ENCODE results near the gene HILPDA.
A peak's percentile ranks its signal among the peaks of the same experiment; 100 is the strongest.

Gene HILPDA, protein sequence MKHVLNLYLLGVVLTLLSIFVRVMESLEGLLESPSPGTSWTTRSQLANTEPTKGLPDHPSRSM

DNA sequence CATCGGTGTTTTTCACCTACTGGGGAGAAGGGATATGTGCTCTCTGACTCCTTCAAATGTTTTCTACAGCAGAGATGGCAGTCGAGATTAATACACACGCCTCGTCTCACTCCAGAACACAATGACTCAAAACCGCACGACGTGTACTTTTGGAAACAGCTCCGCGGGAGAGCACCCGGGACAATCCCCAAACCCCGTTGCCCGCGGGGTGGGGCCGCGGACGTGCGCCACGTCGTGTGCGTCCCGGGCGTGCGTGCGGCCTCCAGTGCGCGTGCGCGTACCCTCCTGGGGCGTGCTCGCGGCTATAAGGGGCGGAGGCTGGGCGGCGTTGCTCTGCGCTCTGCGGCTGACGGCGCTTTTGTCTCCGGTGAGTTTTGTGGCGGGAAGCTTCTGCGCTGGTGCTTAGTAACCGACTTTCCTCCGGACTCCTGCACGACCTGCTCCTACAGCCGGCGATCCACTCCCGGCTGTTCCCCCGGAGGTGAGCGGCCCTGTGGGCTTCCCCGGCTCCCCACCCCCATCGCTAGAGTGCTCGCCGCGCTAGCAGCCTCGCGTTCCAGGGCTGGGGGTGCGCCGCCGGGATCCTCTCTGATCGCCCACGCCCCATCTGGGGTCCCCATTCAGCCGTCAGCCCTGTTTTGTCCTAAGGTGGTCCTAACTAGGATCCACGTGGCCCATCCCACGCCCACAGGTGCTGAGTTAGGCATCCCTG, at the start of gene HILPDA:
Gene HILPDA, plus strand, starts transcription at position 336 of the 712 bp plus-strand sequence. CDS start 1,391 bp downstream, outside the sequence.
- peak; percentile 89 to 95 (median 92) for DNase-seq (ENCODE audit: low read depth in 2 of 3, low spot score in 1 of 3)

DNA sequence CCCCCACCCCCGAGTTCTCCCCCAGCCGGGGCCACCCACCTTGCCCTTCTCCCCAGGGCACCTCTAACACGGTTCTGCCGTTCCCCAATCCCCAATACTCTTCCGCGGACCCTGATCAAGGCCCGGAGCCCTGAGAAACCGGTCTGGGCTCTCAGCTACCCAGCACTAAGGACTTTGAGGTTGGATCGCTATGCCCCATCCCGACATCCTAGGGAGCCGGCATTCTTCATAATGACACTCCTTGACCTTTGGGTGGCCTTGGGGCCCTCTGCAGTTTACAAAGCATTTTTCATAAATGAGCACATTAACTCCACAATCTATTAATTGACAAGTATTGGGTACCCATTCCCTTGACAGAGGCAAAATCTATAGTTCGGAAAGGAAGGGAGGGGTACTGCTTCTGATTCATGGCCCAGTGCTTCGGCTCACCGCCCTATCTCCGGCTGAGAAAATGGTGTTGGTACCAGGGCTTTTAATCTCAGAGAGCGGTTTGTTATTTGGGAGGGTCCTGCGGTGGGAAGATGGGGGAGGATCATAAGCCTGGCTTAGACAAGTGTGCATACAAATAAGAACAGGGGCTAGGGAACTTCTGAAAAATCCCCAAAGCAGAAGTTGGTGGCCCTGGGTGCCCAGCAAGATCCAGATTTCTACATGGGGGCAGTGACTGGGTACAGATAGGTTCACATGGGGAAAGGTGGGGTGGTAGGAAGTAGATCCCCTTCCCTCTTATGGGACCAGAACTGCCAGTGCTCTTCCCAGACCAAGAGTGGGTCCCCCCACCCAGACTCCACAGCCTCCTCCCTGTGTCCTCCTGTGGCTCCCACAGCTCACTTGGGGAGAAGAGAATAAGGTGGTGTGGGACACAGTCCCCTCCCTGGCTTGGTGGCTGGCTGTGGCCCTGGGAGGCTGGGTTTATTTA, 49.1 kb upstream of the HILPDA start:
- no peak for DNase-seq (ENCODE audit: low read depth in 2 of 3, low spot score in 1 of 3)

DNA sequence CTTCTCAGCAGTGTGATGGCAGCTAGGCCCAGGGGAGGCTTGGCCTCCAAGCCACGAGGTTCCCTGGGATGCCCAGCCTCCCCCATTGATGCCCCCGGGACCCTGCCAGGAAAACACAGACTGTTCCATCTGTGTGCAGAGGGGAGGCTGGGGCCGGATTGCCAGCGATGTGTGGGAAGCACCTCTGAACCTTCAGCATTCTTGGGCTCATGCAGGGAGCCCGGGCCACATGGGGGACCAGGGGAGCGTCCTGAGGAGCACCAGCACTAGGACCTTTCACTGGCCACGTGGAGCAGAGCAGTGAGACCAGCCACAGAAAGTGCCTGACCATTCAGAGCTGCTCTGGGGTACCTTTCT, 48.5 kb upstream of the HILPDA start:
- DNase-seq (ENCODE audit: low read depth in 2 of 3, low spot score in 1 of 3): no peak

DNA sequence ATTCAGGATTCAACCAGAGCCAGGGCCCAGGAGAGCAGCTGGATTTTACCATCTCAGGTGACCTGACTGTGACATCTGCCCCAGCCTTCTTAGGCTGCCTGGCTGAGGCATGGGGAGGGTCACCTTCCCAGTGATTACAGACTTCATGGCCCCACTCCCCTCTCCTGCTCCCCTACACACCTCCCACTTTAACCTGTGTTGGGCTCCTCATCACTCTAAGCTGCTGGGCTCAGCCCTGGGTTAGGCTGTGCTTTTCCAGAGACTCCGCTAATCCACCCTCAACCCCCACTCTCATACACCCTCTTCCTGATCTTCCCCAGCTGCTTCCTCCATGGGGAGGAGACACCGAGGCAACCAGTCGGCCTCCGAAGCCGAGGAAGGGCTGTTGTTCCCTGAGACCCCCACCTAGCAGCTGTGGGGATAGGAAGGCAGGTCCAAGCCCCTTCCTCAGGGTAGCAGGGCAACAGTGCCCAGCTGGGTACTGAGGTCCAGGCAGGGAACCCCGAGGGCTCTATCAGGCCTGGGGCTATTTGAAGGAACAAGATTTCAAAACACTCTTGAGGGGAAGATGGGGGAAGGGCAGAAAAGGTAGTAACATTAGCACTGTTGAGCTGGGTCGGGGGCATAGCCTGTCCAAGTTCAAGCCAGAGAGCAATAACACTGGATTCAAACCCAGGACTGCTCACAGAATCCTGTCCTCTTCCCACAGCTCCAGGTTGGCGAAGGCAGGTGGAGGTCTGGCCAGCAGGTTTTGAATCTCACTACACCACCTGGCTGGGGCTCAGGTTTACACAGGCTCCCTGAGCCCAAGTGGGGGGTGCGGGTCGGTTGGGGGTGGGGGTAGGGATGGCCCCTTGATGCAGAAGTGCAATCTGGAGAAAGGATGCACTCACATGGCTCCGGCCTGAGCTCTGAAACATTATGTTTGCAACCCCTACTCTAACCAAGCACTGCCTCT, 47.6 kb upstream of the HILPDA start:
- DNase-seq (ENCODE audit: low read depth in 2 of 3, low spot score in 1 of 3): no peak

GRCh38 chr7:128408709-128409595, 46.7 kb upstream of the HILPDA start:
- DNase-seq (ENCODE audit: low read depth in 2 of 3, low spot score in 1 of 3): no peak

DNA sequence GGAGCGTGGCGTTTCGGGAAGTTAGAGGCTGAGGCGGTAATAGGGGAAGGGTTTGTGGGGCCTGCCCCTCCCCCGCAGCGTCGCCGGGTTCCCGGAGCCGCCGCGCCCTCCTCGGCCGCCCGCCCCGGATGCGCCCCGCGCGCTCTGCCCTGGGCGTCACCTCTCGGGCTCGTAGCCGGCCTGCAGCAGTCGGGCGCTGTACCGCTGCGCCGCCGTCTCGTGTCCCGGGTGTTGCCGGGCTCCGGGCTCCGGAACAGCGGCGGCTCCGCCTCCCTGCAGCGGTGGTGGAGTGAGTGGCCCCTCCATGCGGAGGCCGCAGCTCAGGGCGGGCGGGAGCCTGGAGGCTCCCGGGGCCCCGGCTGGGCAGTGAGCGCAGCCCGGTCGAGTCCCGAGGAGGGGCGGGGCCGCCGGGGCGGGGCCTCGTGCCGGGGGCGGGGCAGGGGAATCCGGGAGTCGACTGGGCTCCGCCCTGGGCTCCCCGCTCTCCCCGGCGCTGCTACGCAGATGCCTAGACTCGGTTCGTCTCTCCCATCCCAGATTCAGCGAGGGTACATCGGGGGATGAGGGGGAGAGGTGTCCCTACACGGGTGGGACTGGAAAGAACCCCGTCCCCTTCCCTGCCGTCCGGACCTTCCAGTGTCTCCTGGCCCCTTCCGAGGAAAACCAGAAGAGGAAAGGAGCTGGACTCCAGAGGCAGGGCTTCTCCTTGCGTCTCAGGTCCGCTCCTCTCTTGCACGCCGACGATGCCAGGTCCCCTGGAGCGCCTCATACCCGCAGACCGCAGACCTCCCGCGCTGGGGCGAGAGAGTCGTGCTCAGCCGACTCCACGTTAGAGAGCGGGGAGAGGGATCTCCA, 45.9 kb upstream of the HILPDA start, which contains the start of gene IMPDH1:
Gene IMPDH1, minus strand, starts transcription at position 387 of the 855 bp plus-strand sequence. Its CDS starts 81 bp downstream, at position 306.
- DNase-seq (ENCODE audit: low read depth in 2 of 3, low spot score in 1 of 3): peak; percentile 71 to 86 (median 85)

DNA sequence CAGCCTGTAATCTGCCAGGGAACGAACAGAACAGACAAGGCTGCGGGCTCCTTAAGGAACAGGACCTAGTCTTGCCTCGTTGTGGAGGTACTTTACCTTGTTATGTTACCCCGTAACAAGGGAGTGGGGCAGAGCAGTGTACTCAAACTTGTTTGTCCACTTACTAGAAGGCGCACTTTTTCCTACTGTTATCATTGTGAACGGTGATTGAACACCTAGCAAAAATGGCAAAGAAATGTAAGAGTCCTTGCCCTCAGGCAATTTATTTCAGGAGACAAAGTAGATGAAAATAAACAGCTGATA, 45.3 kb upstream of the HILPDA start:
- DNase-seq (ENCODE audit: low read depth in 2 of 3, low spot score in 1 of 3): no peak

- DNase-seq (ENCODE audit: low read depth in 2 of 3, low spot score in 1 of 3): no peak
Observed at GRCh38 chr7:128415217-128415785, 40.4 kb upstream of the HILPDA start.

- no peak for DNase-seq (ENCODE audit: low read depth in 2 of 3, low spot score in 1 of 3)
Observed at GRCh38 chr7:128417071-128417470, 38.6 kb upstream of the HILPDA start.

- DNase-seq (ENCODE audit: low read depth in 2 of 3, low spot score in 1 of 3): no peak
Observed at GRCh38 chr7:128419257-128419656, 36.4 kb upstream of the HILPDA start.

DNA sequence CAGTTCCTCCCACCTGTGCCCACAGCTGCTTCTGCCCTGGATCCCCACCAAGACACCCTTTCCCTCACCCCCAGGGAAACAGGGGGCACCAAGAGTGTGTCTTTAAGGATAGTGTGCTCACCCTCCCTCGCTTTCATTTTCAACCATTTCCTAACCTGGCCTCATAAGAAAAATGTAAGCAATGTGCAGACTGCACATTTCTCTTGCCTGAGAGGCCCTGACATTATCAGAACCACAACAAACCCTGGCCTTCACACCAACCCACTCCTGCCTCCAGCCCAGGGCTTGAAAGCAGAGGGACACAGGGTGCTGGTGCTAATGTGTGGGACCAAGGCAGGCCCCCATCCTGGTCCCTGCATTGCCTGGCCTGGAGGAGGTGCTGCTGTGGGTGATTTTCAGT, 34.9 kb upstream of the HILPDA start:
- no peak for DNase-seq (ENCODE audit: low read depth in 2 of 3, low spot score in 1 of 3)

GRCh38 chr7:128421384-128421783, 34.3 kb upstream of the HILPDA start:
- DNase-seq (ENCODE audit: low read depth in 2 of 3, low spot score in 1 of 3): no peak

GRCh38 chr7:128422037-128422436, 33.6 kb upstream of the HILPDA start:
- no peak for DNase-seq (ENCODE audit: low read depth in 2 of 3, low spot score in 1 of 3)

- no peak for DNase-seq (ENCODE audit: low read depth in 2 of 3, low spot score in 1 of 3)
Observed at GRCh38 chr7:128422842-128423241, 32.8 kb upstream of the HILPDA start.

DNA sequence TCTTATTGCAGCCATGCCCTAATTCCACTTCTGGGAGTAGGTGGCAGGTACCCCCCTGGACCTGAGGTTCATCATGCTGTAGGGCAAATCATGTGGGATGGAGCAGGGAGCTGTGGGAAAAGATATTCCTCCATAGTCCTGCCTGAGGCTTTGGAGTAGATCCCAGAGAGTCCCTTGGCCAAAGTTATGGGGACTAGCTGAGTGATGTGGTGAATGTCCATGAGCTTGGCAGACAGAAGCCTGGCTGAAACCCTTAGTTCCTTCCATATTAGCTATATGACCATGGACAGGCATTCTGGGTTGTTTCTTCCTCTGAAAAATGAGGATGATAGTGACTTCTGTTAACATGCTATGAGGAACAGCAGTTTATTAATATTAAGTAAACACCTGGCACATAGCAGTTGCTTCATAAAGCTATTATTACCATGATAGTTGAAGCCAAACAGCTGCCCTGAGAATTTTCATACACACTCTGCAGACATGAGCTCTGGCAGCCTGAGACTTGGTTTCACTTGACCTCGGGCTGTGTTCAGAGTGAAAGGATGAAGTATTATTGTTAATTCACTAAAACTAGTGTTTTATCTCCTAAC, 30.9 kb upstream of the HILPDA start:
- DNase-seq (ENCODE audit: low read depth in 2 of 3, low spot score in 1 of 3): no peak

- DNase-seq (ENCODE audit: low read depth in 2 of 3, low spot score in 1 of 3): peak; percentile 69 to 87 (median 73)
Observed at GRCh38 chr7:128425850-128426249, 29.8 kb upstream of the HILPDA start.

DNA sequence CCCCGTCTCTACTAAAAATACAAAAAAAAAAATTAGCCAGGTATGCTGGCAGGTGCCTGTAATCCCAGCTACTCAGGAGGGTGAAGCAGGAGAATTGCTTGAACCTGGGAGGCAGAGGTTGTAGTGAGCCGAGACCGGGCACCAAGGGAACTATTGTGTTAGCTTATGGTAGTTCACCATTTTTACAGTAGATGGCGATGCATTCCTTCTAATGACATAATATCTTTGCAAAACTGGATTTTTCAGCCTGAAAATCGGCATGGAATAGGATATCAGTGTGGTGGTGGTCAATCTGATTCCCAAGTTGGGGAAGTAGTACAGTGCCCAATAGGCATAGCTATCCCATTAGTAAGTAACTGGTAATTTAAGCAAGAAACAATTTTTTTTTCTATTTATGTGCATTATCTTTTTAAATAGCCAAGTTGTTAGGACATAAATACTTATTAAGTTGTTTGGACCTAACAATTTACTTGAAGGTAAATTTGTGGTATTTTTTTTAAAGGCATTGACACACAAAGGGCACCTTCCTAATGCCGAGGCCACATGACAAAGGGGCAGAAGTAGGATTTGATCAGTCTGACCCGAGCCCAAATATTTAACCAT, 28.3 kb upstream of the HILPDA start:
- DNase-seq (ENCODE audit: low read depth in 2 of 3, low spot score in 1 of 3): peak in 1 of 3 donors; percentile 62

DNA sequence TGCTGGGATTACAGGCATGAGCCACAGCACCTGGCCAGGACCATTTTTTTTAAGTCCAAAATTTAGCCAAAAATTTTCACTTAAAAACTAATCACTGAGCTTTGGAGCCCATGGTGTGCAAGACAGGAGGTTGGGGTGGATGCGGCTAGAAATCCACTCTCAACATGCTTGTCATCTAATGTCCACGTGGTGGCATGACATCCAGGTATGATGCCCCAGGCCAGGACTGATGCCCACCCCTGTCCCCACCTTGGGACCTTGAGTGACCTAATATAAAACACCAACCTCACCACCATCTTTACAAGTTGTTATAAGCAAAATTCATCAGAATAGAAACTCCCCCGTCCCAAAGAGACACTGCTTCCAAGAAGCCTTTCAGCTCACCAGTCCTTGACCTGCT, 25.5 kb upstream of the HILPDA start:
- no peak for DNase-seq (ENCODE audit: low read depth in 2 of 3, low spot score in 1 of 3)
